Measurements from ENCODE around the gene IFNK.
A peak's percentile ranks its signal among the peaks of the same experiment; 100 is the strongest.

Gene IFNK

GRCh38 chr9:27511771-27512170 is 12.3 kb upstream of the IFNK start:
- DNase-seq (ENCODE audit: low spot score) = no peak

GRCh38 chr9:27514551-27514950 is 9.5 kb upstream of the IFNK start:
- DNase-seq (ENCODE audit: low spot score) = no peak

- DNase-seq (ENCODE audit: low spot score) = no peak
Observed at GRCh38 chr9:27518006-27518405, 6.1 kb upstream of the IFNK start.

GRCh38 chr9:27518809-27519208 is 5.3 kb upstream of the IFNK start:
- no peak for DNase-seq (ENCODE audit: low spot score)

- no peak for DNase-seq (ENCODE audit: low spot score)
Observed at GRCh38 chr9:27519466-27520465, 4.3 kb upstream of the IFNK start.

- no peak for DNase-seq (ENCODE audit: low spot score)
Observed at GRCh38 chr9:27520986-27521385, 3.1 kb upstream of the IFNK start.

GRCh38 chr9:27523141-27523540 is 949 bp upstream of the IFNK start:
- no peak for DNase-seq (ENCODE audit: low spot score)

GRCh38 chr9:27527702-27528075 is 3.6 kb downstream of the IFNK start:
- DNase-seq (ENCODE audit: low spot score) = no peak

GRCh38 chr9:27528076-27528885 is 4.2 kb downstream of the IFNK start:
- no peak for DNase-seq (ENCODE audit: low spot score)

GRCh38 chr9:27528886-27529315 is 4.8 kb downstream of the IFNK start:
- DNase-seq (ENCODE audit: low spot score) = peak; percentile 14

- DNase-seq (ENCODE audit: low spot score) = peak; percentile 75
Observed at GRCh38 chr9:27529316-27530278, 5.5 kb downstream of the IFNK start, which contains the start of gene MOB3B. Gene MOB3B, minus strand, starts transcription at chr9:27529814. Its CDS starts 74,264 bp downstream, at chr9:27455550.

- no peak for DNase-seq (ENCODE audit: low spot score)
Observed at GRCh38 chr9:27530915-27531755, 7.0 kb downstream of the IFNK start.

GRCh38 chr9:27532046-27532445 is 8.0 kb downstream of the IFNK start:
- DNase-seq (ENCODE audit: low spot score) = no peak

GRCh38 chr9:27533311-27533710 is 9.2 kb downstream of the IFNK start:
- DNase-seq (ENCODE audit: low spot score) = no peak

- DNase-seq (ENCODE audit: low spot score) = no peak
Observed at GRCh38 chr9:27534131-27534530, 10.0 kb downstream of the IFNK start.

- DNase-seq (ENCODE audit: low spot score) = no peak
Observed at GRCh38 chr9:27534658-27535209, 10.6 kb downstream of the IFNK start.

GRCh38 chr9:27535701-27536118 is 11.6 kb downstream of the IFNK start:
- DNase-seq (ENCODE audit: low spot score) = peak; percentile 51

- no peak for DNase-seq (ENCODE audit: low spot score)
Observed at GRCh38 chr9:27536168-27536567, 12.1 kb downstream of the IFNK start.

GRCh38 chr9:27537027-27537435 is 12.9 kb downstream of the IFNK start:
- no peak for DNase-seq (ENCODE audit: low spot score)

- DNase-seq (ENCODE audit: low spot score) = no peak
Observed at GRCh38 chr9:27537756-27538155, 13.7 kb downstream of the IFNK start.

Measured in NAMALWA (cell line).